Suprapubic skin (tissue), 3 donors: Measurements from ENCODE around the gene ADAMTS9.

Source experiments
- POLR2AphosphoS5 ChIP-seq, 3 donors: sonication (generic); formaldehyde crosslinking; IDR thresholded peaks; one replicate each; pipeline ENCODE4 v1.6.1; 2017; ENCODE audit warnings: antibody characterized with exemption in 3 of 3
- TF ChIP-seq, protein P1 (sequence below), 2 donors: fragments of 200-600 bp in 1 of 2; fragments of 450-650 bp in 1 of 2; sonication (generic) in 1 of 2; IDR thresholded peaks; one replicate each; pipeline ENCODE4 v1.5.1; 2016 to 2019; ENCODE audit warnings: antibody characterized with exemption in 2 of 2, mild to moderate bottlenecking in 1 of 2, moderate library complexity in 1 of 2

DNA sequence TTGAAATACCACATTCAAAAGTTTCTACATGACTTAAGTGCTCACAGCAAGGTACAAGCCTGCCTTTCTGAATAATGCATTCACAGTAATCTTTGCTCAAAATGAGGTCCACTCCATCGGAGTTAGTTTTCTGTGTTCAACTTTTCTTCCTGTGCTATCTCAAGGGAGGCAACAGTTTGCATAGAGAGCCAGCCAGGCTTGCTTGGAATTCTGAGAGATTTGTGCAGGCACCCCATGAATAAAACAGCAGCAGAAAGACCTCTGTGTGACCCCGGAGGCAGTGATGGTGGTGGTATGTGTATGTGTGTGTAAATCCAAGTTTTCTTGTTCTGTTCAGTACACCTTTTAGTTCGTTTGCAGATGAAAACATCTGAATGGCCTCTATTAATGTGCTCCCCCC lies 124.0 kb downstream of the ADAMTS9 start:
- TF ChIP-seq, protein P1, sequence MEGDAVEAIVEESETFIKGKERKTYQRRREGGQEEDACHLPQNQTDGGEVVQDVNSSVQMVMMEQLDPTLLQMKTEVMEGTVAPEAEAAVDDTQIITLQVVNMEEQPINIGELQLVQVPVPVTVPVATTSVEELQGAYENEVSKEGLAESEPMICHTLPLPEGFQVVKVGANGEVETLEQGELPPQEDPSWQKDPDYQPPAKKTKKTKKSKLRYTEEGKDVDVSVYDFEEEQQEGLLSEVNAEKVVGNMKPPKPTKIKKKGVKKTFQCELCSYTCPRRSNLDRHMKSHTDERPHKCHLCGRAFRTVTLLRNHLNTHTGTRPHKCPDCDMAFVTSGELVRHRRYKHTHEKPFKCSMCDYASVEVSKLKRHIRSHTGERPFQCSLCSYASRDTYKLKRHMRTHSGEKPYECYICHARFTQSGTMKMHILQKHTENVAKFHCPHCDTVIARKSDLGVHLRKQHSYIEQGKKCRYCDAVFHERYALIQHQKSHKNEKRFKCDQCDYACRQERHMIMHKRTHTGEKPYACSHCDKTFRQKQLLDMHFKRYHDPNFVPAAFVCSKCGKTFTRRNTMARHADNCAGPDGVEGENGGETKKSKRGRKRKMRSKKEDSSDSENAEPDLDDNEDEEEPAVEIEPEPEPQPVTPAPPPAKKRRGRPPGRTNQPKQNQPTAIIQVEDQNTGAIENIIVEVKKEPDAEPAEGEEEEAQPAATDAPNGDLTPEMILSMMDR (IDR thresholded peaks at IDR 0.05): no peak
- TF ChIP-seq POLR2AphosphoS5 (IDR thresholded peaks at IDR 0.05): no peak
